Frontal cortex (tissue), 4 donors: ENCODE data around the gene LIMK2. TPM values are rescaled to one million over a fixed set of nuclear protein-coding genes. Genes with fewer than 3 reads are reported as not detected.

Experiments used
- DNase-seq, 2 donors: peaks; one replicate each; pipeline ENCODE4 v3.0.0; 2012; ENCODE audit warnings: low spot score in 2 of 2
- FAIRE-seq: peaks from 2 replicates; lab custom pipeline; 2012; peaks lifted over from hg19 to GRCh38; lab: Jason Lieb, UNC
- small RNA-seq: library from RNA; depleted of rRNA; stranded (forward); fragments of <200 nt; gene quantifications from one replicate; pipeline ENCODE3, GENCODE V24; 2014
- total RNA-seq: library from RNA; depleted of rRNA; stranded (reverse); fragments of >200 nt; gene quantifications from one replicate; pipeline ENCODE4 v1.2.3, GENCODE V29; 2014
- donor health status: control.
- donor health status: control.
- donor health status: control.

LIMK2 gene
- total RNA-seq, 1 donor from 2014 or later: 13.9 TPM

- FAIRE-seq (no peak), DNase-seq (no peak)
Measured at GRCh38 chr22:31321421-31321820, 109.3 kb downstream of the LIMK2 start.

- DNase-seq (no peak), FAIRE-seq (no peak)
Measured at GRCh38 chr22:31323578-31324550, 111.8 kb downstream of the LIMK2 start.

- DNase-seq (no peak), FAIRE-seq (no peak)
Measured at GRCh38 chr22:31326877-31327276, 114.8 kb downstream of the LIMK2 start.

DNA sequence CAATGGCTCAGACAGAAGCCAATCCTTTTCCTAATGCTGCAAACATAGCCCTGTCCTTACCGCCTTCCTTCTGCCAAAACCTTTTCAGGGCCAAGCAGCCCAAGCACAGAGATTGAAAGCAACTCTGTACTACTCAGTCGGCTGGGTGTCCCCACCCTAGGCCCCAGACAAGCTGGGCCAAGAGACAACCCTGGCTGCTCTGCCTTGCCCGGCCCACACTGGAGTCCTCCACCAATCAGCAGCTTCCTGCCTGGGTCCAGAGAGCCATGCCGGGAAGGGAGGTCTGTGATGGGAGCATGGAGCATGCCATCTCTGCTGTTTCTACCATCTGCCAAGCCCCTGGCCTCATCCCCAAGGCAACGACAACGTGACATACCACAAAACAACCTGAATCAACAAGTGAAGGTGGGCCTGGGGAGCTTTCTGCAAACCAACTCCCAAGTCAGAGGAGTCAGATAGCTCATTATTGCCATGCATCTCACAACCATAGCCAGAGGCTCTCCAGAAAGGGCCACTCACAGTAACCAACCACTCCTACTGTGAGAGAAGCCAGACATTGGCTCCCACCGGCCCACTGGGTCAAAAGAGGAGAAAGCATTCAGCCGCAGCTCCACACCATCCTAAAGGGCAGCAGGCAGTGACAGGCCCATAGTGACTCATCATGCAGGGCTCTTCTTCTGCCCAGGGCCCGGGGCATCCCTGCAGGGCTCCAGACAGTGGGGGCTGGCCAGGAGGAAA is 115.9 kb downstream of the LIMK2 start:
- DNase-seq (no peak), FAIRE-seq (no peak)

DNA sequence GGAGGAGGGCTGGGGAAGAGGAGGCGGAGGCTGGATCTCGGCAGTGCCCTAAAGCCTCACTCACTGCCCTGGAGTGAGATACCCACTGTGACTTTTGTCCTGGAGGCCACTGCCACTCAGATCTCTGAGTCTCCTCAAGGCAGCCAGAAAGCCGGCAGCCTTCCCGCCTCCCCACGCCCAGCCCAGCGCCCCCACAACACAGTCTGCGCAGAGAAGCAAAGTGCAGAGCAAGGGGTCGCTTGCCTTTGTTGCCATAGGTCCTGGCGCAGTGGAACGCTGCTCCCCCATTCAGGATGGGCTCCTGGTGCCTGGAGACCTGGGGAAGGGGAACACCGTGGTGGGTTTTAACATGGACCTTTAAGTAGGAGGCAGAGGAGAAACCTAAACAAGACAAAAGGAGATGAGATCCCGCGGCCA is 116.5 kb downstream of the LIMK2 start:
- DNase-seq (no peak), FAIRE-seq (no peak)

- no peak for DNase-seq
Measured at GRCh38 chr22:31329029-31329428, 116.9 kb downstream of the LIMK2 start.

More at GRCh38 chr22:31329029-31329428, 116.9 kb downstream of the LIMK2 start:
- FAIRE-seq: no peak

Small RNAs within 50 kb of the gene (small RNA-seq; reads per million reads assigned to genes)
- gene RF00019: not detected
- gene RNA5SP496: not detected
- not detected for gene RNU6-1128P

Other genes with a start within 250 kb of the LIMK2 start
- 26.1 TPM for gene MORC2, start 243.5 kb upstream of the LIMK2 start, total RNA-seq
- gene TUG1, start 243.0 kb upstream of the LIMK2 start, total RNA-seq: 55.8 TPM
- gene SMTN, start 131.0 kb upstream of the LIMK2 start, total RNA-seq: 9.0 TPM
- gene SELENOM, start 104.7 kb upstream of the LIMK2 start, total RNA-seq: 11.8 TPM
- gene INPP5J, start 89.3 kb upstream of the LIMK2 start, total RNA-seq: 2.0 TPM
- under 0.01 TPM for gene PLA2G3, start 71.8 kb upstream of the LIMK2 start, total RNA-seq
- gene RNF185, start 52.1 kb upstream of the LIMK2 start, total RNA-seq: 27.7 TPM
- gene PIK3IP1, start 80.2 kb downstream of the LIMK2 start, total RNA-seq: 20.8 TPM
- 24.1 TPM for gene PATZ1, start 134.0 kb downstream of the LIMK2 start, total RNA-seq
- gene DRG1, start 187.3 kb downstream of the LIMK2 start, total RNA-seq: 86.4 TPM